ENCODE results near the gene SH3PXD2A.
"Not testable (repeated sequence)": the region's sequence is repeated elsewhere in the genome, so short reads cannot be mapped to it uniquely, and the experiment has no call there.

The SH3PXD2A gene

GRCh38 chr10:103789771-103790201 lies 65.6 kb downstream of the SH3PXD2A start:
- no peak for DNase-seq (ENCODE audit: low read depth)

GRCh38 chr10:103789161-103789560 lies 66.2 kb downstream of the SH3PXD2A start:
- no peak for DNase-seq (ENCODE audit: low read depth)

GRCh38 chr10:103787331-103787730 lies 68.0 kb downstream of the SH3PXD2A start:
- no peak for DNase-seq (ENCODE audit: low read depth)

- no peak for DNase-seq (ENCODE audit: low read depth)
Measured at GRCh38 chr10:103786020-103786419, 69.4 kb downstream of the SH3PXD2A start.

- DNase-seq (ENCODE audit: low read depth): no peak
Measured at GRCh38 chr10:103784723-103785418, 70.5 kb downstream of the SH3PXD2A start.

GRCh38 chr10:103784089-103784488 lies 71.3 kb downstream of the SH3PXD2A start:
- DNase-seq (ENCODE audit: low read depth): no peak

- DNase-seq (ENCODE audit: low read depth): no peak
Measured at GRCh38 chr10:103783681-103784080, 71.7 kb downstream of the SH3PXD2A start.

- DNase-seq (ENCODE audit: low read depth): no peak
Measured at GRCh38 chr10:103781329-103782061, 73.9 kb downstream of the SH3PXD2A start.

GRCh38 chr10:103780242-103781149 lies 74.9 kb downstream of the SH3PXD2A start:
- DNase-seq (ENCODE audit: low read depth): no peak

GRCh38 chr10:103778358-103779139 lies 76.8 kb downstream of the SH3PXD2A start:
- no peak for DNase-seq (ENCODE audit: low read depth)

GRCh38 chr10:103776878-103777591 lies 78.3 kb downstream of the SH3PXD2A start:
- DNase-seq (ENCODE audit: low read depth): no peak

GRCh38 chr10:103775776-103776175 lies 79.6 kb downstream of the SH3PXD2A start:
- no peak for DNase-seq (ENCODE audit: low read depth)

GRCh38 chr10:103772846-103773245 lies 82.5 kb downstream of the SH3PXD2A start:
- DNase-seq (ENCODE audit: low read depth): not testable (repeated sequence)

GRCh38 chr10:103772096-103772845 lies 83.1 kb downstream of the SH3PXD2A start:
- DNase-seq (ENCODE audit: low read depth): peak; percentile 33

- no peak for DNase-seq (ENCODE audit: low read depth)
Measured at GRCh38 chr10:103770139-103770538, 85.2 kb downstream of the SH3PXD2A start.

- no peak for DNase-seq (ENCODE audit: low read depth)
Measured at GRCh38 chr10:103769176-103769575, 86.2 kb downstream of the SH3PXD2A start.

- no peak for DNase-seq (ENCODE audit: low read depth)
Measured at GRCh38 chr10:103768345-103768744, 87.0 kb downstream of the SH3PXD2A start.

- DNase-seq (ENCODE audit: low read depth): no peak
Measured at GRCh38 chr10:103767756-103768155, 87.6 kb downstream of the SH3PXD2A start.

GRCh38 chr10:103766751-103767505 lies 88.4 kb downstream of the SH3PXD2A start:
- DNase-seq (ENCODE audit: low read depth): no peak

All from stimulated activated CD8-positive, alpha-beta memory T cell treated with anti-CD3 and anti-CD28 coated beads, Interleukin-4, amount 100 ng/mL, for 24 hours (primary cell).